ENCODE measurements around the gene FAM9C.

FAM9C gene

GRCh38 chrX:13001961-13002671 is 42.3 kb downstream of the FAM9C start:
- no peak for DNase-seq

- DNase-seq = no peak
Measured at GRCh38 chrX:13001097-13001496, 43.3 kb downstream of the FAM9C start.

GRCh38 chrX:13000301-13000811 is 44.1 kb downstream of the FAM9C start:
- DNase-seq = no peak

- no peak for DNase-seq
Measured at GRCh38 chrX:12999422-12999821, 45.0 kb downstream of the FAM9C start.

- DNase-seq = no peak
Measured at GRCh38 chrX:12997906-12998687, 46.3 kb downstream of the FAM9C start.

GRCh38 chrX:12996934-12997435 is 47.4 kb downstream of the FAM9C start:
- no peak for DNase-seq

- no peak for DNase-seq
Measured at GRCh38 chrX:12994321-12994720, 50.1 kb downstream of the FAM9C start.

- DNase-seq = no peak
Measured at GRCh38 chrX:12993826-12994225, 50.6 kb downstream of the FAM9C start.

GRCh38 chrX:12992544-12993118 is 51.8 kb downstream of the FAM9C start:
- DNase-seq = no peak

- DNase-seq = no peak
Measured at GRCh38 chrX:12991575-12991974, 52.8 kb downstream of the FAM9C start.

- no peak for DNase-seq
Measured at GRCh38 chrX:12989461-12989860, 55.0 kb downstream of the FAM9C start.

- peak; percentile 61 for DNase-seq
Measured at GRCh38 chrX:12988797-12989196, 55.6 kb downstream of the FAM9C start.

GRCh38 chrX:12987900-12988594 is 56.4 kb downstream of the FAM9C start:
- no peak for DNase-seq

- no peak for DNase-seq
Measured at GRCh38 chrX:12987340-12987739, 57.1 kb downstream of the FAM9C start.

GRCh38 chrX:12986886-12987285 is 57.5 kb downstream of the FAM9C start:
- DNase-seq = no peak

GRCh38 chrX:12986164-12986779 is 58.1 kb downstream of the FAM9C start:
- DNase-seq = no peak
